ENCODE results near the gene IL17REL. TPM values are rescaled to one million over a fixed set of nuclear protein-coding genes. Genes with fewer than 3 reads are reported as not detected.

Gene IL17REL
- total RNA-seq, 1 donor from 2014 or later = 0.17 TPM

DNA sequence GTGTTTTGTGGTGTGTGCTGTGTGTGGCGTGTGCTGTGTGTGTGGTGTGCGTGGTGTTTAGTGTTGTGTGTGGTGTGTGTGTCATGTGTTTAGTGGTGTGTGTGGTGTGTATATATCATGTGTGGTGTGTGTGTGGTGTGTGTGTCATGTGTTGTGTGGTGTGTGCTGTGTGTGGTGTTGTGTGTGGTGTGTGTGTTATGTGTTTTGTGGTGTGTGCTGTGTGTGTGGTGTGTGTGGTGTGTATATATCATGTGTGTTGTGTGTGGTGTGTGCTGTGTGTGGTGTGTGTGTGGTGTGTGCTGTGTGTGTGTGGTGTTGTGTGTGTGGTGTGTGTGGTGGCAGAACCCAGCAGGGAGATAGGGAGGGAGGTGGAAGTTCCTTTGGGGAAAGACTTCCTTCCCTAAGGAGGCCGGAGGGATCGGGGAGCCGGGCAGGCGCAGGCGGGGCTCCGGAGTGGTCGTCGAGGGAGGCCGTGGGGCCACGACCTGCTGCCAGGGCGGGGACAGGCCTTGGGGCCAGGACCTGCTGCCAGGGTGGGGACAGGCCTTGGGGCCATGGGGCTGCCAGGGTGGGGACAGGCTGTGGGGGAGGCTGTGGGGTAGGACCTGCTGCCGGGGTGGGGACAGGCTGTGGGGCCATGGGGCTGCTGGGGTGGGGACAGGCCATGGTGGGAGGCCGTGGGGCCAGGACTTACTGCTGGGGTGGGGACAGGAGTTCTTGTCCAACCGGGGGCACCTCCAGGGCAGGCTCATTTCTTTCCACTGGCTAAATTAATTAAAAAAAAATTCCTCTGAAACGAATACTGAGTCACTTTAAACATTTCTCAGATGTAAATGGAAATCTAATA, 36.8 kb downstream of the IL17REL start:
- H3K27ac Mint-ChIP-seq (ENCODE audit: unreplicated experiment) = no peak overlapping the region
- no peak for TF ChIP-seq CTCF (IDR thresholded peaks at IDR 0.05)
- DNase-seq (ENCODE audit: low spot score) = peak; percentile 59

GRCh38 chr22:49973018-49973961, 39.3 kb downstream of the IL17REL start:
- Mint-ChIP-seq H3K4me1 (ENCODE audit: low read depth) (peaks cover 12% of the 10 kb centered on the region), H3K36me3 (ENCODE audit: low read depth) (no peaks in the 10 kb centered on the region), H3K9me3 (ENCODE audit: low read depth) (no peaks in the 10 kb centered on the region), H3K27ac (ENCODE audit: unreplicated experiment) (no peak overlapping the region), H3K4me3 (ENCODE audit: unreplicated experiment) (no peak overlapping the region), H3K27me3 (ENCODE audit: low read depth) (no peaks in the 10 kb centered on the region)
- TF ChIP-seq CTCF (IDR thresholded peaks at IDR 0.05) = no peak
- DNase-seq (ENCODE audit: low spot score) = peak; percentile 7

More for the DNA sequence above, 36.8 kb downstream of the IL17REL start:
- H3K4me3 Mint-ChIP-seq (ENCODE audit: unreplicated experiment) = no peak overlapping the region
- H3K4me1 Mint-ChIP-seq (ENCODE audit: low read depth) = peaks cover 7% of the 10 kb centered on the region
- peaks cover 7% of the 10 kb centered on the region for H3K36me3 Mint-ChIP-seq (ENCODE audit: low read depth)
- H3K27me3 Mint-ChIP-seq (ENCODE audit: low read depth) = no peaks in the 10 kb centered on the region
- H3K9me3 Mint-ChIP-seq (ENCODE audit: low read depth) = peaks cover 8% of the 10 kb centered on the region

DNA sequence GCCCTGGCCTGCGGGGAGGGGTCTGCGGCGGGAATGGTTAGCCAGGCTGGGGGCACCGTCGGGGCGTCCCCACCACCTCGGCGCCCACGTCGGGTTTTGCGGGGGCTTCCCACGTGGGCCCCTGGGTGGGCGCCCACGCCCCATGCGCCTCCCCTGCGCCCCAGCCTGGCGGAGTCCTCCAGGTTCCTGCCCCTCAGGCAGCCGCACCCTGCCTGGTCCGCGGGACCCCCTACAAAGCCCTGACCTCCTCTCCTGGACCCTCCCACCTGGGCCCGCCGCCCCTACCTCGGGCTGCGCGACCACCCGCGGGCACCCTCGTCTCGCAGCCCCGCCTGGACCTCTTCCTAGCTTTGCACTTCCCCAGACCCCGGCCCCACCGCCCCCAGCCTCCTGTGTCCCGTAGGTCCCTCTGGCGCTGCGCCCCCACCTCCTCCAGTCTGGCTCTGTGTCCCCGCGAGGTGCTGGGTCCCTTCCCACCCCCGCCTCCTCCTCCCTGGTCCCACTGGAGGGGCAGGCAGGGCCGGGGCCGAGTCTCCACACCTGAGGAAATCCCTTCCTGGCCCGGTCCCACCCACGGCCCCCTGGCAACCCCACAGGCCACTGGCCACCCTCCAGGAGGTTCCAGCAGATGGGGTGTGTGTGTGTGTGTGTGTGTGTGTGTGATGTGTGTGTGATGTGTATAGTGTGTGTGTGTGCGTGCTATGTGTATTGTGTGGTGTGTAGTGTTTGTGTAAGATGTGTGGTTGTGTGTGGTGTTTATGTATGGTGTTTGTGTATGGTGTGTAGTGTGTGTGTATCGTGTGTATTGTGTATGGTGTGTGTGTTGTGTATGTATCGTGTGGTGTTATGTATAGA, 40.2 kb downstream of the IL17REL start:
- peak; percentile 88 for DNase-seq (ENCODE audit: low spot score)
- Mint-ChIP-seq H3K36me3 (ENCODE audit: low read depth) (no peaks in the 10 kb centered on the region), H3K9me3 (ENCODE audit: low read depth) (no peaks in the 10 kb centered on the region), H3K4me1 (ENCODE audit: low read depth) (peaks cover 12% of the 10 kb centered on the region), H3K4me3 (ENCODE audit: unreplicated experiment) (no peak overlapping the region), H3K27me3 (ENCODE audit: low read depth) (no peaks in the 10 kb centered on the region), H3K27ac (ENCODE audit: unreplicated experiment) (no peak overlapping the region)
- no peak for TF ChIP-seq CTCF (IDR thresholded peaks at IDR 0.05)

GRCh38 chr22:49971232-49972162, 41.1 kb downstream of the IL17REL start:
- TF ChIP-seq CTCF (IDR thresholded peaks at IDR 0.05) = no peak
- peak; percentile 90 for DNase-seq (ENCODE audit: low spot score)
- Mint-ChIP-seq H3K27me3 (ENCODE audit: low read depth) (no peaks in the 10 kb centered on the region), H3K27ac (ENCODE audit: unreplicated experiment) (peak overlapping the region; percentile 86), H3K4me1 (ENCODE audit: low read depth) (peaks cover 14% of the 10 kb centered on the region), H3K9me3 (ENCODE audit: low read depth) (no peaks in the 10 kb centered on the region), H3K4me3 (ENCODE audit: unreplicated experiment) (peak overlapping the region; percentile 75), H3K36me3 (ENCODE audit: low read depth) (no peaks in the 10 kb centered on the region)
